Panc1 (cell line): ENCODE data around the gene TAP2. TPM values are rescaled to one million over a fixed set of nuclear protein-coding genes. Genes with fewer than 3 reads are reported as not detected.
"Not testable (repeated sequence)": the region's sequence is repeated elsewhere in the genome, so short reads cannot be mapped to it uniquely, and the experiment has no call there.

Experiments used
- ATAC-seq: fragments of 200-7000 bp; cut with Tn5 transposase; 2 replicates; pipeline ENCODE4 v1.9.1; 2020; ENCODE audit warnings: mild to moderate bottlenecking, moderate library complexity
- BruUV-seq: library from RNA; stranded (reverse); fragments of 400-500 nt; replicated peaks from 2 replicates; lab custom pipeline; 2021; lab: Mats Ljungman, UMichigan
- CTCF ChIA-PET: fragments of 300-600 bp; sonication (Branson Sonifier 250); formaldehyde crosslinking; loops from one replicate; lab custom pipeline; 2022; ENCODE audit warnings: antibody characterized with exemption; lab: Charles Lee
- POLR2A ChIA-PET: fragments of 300-600 bp; sonication (Branson Sonifier 250); formaldehyde crosslinking; loops from one replicate; lab custom pipeline; 2022; ENCODE audit warnings: antibody characterized with exemption; lab: Charles Lee
- DNase-seq: peaks from one replicate; pipeline ENCODE4 v3.0.0-alpha.2; 2010; ENCODE audit warnings: low read depth, low spot score
- H3K27ac ChIP-seq: 2 replicates; pipeline ENCODE4 v1.5.1; 2011; ENCODE audit warnings: mild to moderate bottlenecking, low read length, inconsistent platforms
- H3K27me3 ChIP-seq: fragments of 200-500 bp; sonication (Bioruptor generic); 2 replicates; pipeline ENCODE4 v1.6.0; 2014; ENCODE audit warnings: low read length, inconsistent platforms; ENCODE audit not compliant: control insufficient read depth, insufficient read depth
- H3K36me3 ChIP-seq: fragments of 200-500 bp; sonication (Bioruptor generic); 2 replicates; pipeline ENCODE4 v1.5.1; 2014; ENCODE audit warnings: inconsistent platforms, mild to moderate bottlenecking, low read length, moderate library complexity; ENCODE audit not compliant: control insufficient read depth, insufficient read depth
- H3K4me1 ChIP-seq: 2 replicates; pipeline ENCODE4 v1.5.1; 2011; ENCODE audit warnings: inconsistent platforms, mild to moderate bottlenecking, low read length, moderate library complexity; ENCODE audit not compliant: control insufficient read depth, insufficient read depth
- H3K4me3 ChIP-seq, 2 experiments: 2 replicates each; pipeline ENCODE4 v1.5.1; 2011 to 2012; ENCODE audit warnings: low read depth in 2 of 2, low read length in 2 of 2, mild to moderate bottlenecking in 2 of 2, inconsistent platforms in 1 of 2, moderate library complexity in 1 of 2
- H3K9me3 ChIP-seq: fragments of 200-500 bp; sonication (Bioruptor generic); 2 replicates; pipeline ENCODE4 v1.5.1; 2014; ENCODE audit warnings: low read depth, mild to moderate bottlenecking, inconsistent platforms, low read length, moderate library complexity; ENCODE audit not compliant: control insufficient read depth, insufficient read depth
- CTCF ChIP-seq: fragments of 450-650 bp; IDR thresholded peaks from 2 replicates; pipeline ENCODE4 v1.5.1; 2017; ENCODE audit warnings: mild to moderate bottlenecking
- POLR2AphosphoS5 ChIP-seq: IDR thresholded peaks from 2 replicates; pipeline ENCODE4 v1.6.1; 2012; ENCODE audit warnings: mild to moderate bottlenecking, low read depth, low read length, moderate library complexity
- REST ChIP-seq, 2 experiments: IDR thresholded peaks; 2 replicates each; pipeline ENCODE4 v1.6.1; 2011 to 2012; ENCODE audit warnings: low read depth in 2 of 2, control low read depth in 1 of 2, low read length in 1 of 2, mild to moderate bottlenecking in 1 of 2, moderate library complexity in 1 of 2; ENCODE audit not compliant: insufficient read depth in 1 of 2
- SIN3A ChIP-seq: IDR thresholded peaks from 2 replicates; pipeline ENCODE4 v1.6.1; 2012; ENCODE audit warnings: low read depth, mild to moderate bottlenecking, low read length, moderate library complexity, borderline replicate concordance; ENCODE audit not compliant: insufficient read depth
- TCF7L2 ChIP-seq: IDR thresholded peaks from 2 replicates; pipeline ENCODE4 v1.6.1; 2011; ENCODE audit warnings: mild to moderate bottlenecking, low read depth, low read length, inconsistent platforms
- in situ Hi-C: cut with HindIII; loops from 2 replicates; pipeline ENCODE4 v1.10.0; 2016; ENCODE audit warnings: low sequenced_read_pairs, low pct_unique_long_range_greater_than_20kb
- intact Hi-C: fragments of 100-400 bp; cut with micrococcal nuclease; formaldehyde crosslinking; loops from one replicate; pipeline ENCODE4 v1.10.0; 2022; ENCODE audit not compliant: unreplicated experiment
- total RNA-seq: library from RNA; stranded (reverse); gene quantifications from one replicate; pipeline ENCODE4 v1.2.1, GENCODE V29; 2021; ENCODE audit not compliant: unreplicated experiment

Gene TAP2
- total RNA-seq, 1 experiment from 2014 or later, result 93.6 TPM

GRCh38 chr6:32883789-32884188 lies 45.2 kb upstream of the TAP2 start:
- Histone ChIP-seq H3K4me1 (no peaks in the 10 kb centered on the region), H3K36me3 (no peaks in the 10 kb centered on the region), H3K27ac (no peak overlapping the region), H3K9me3 (no peaks in the 10 kb centered on the region), H3K27me3 (no peaks in the 10 kb centered on the region), H3K4me3 (no peak overlapping the region)
- in situ Hi-C loops (no loop called here), intact Hi-C loops (no loop called here)
- no peak for TF ChIP-seq TCF7L2
- no peak for TF ChIP-seq POLR2AphosphoS5
- TF ChIP-seq REST (IDR thresholded peaks at IDR 0.05; ENCODE audit: insufficient read depth in 1 of 2, low read depth in 2 of 2, low read length in 1 of 2), result no peak
- TF ChIP-seq SIN3A, result no peak
- TF ChIP-seq CTCF, result no peak
- ChIA-PET CTCF (no interaction called here), POLR2A (no interaction called here)
- no TSS peak for BruUV-seq
- no peak for DNase-seq
- ATAC-seq, result no peak

- DNase-seq (no peak), ATAC-seq (no peak)
- Histone ChIP-seq H3K9me3 (no peaks in the 10 kb centered on the region), H3K27ac (no peak overlapping the region), H3K36me3 (no peaks in the 10 kb centered on the region), H3K4me3 (no peak overlapping the region), H3K4me1 (no peaks in the 10 kb centered on the region), H3K27me3 (no peaks in the 10 kb centered on the region)
- no TSS peak for BruUV-seq
- intact Hi-C loops, result no loop called here
- in situ Hi-C loops, result no loop called here
- POLR2A ChIA-PET, result no interaction called here
- CTCF ChIA-PET, result interaction anchor here (0.6 kb wide), 1 partner anchor 11 kb away, joined by 3 read pairs; no protein-coding TSS in a partner anchor
- TF ChIP-seq SIN3A (no peak), REST (IDR thresholded peaks at IDR 0.05; ENCODE audit: insufficient read depth in 1 of 2, low read depth in 2 of 2, low read length in 1 of 2) (no peak), POLR2AphosphoS5 (no peak), CTCF (no peak), TCF7L2 (no peak)
These were observed 44.3 kb upstream of the TAP2 start for GRCh38 chr6:32882879-32883250.

- POLR2A ChIA-PET, H3K27me3 ChIP-seq, H3K36me3 ChIP-seq, BruUV-seq, H3K27ac ChIP-seq, in situ Hi-C loops, H3K9me3 ChIP-seq, intact Hi-C loops, H3K4me1 ChIP-seq, DNase-seq, H3K4me3 ChIP-seq, ATAC-seq: not testable (repeated sequence)
- CTCF ChIA-PET, result interaction anchor here (0.7 kb wide), 1 partner anchor 104 kb away, joined by 4 read pairs; no protein-coding TSS in a partner anchor
These were observed 42.4 kb upstream of the TAP2 start for GRCh38 chr6:32880962-32881361.
